Thymus (tissue), 11 donors: Measurements from ENCODE around the gene MTUS2. TPM values are rescaled to one million over a fixed set of nuclear protein-coding genes. Genes with fewer than 3 reads are reported as not detected.
"Not testable (repeated sequence)": the region's sequence is repeated elsewhere in the genome, so short reads cannot be mapped to it uniquely, and the experiment has no call there.

Experiments
- DNase-seq, 9 donors: peaks; one replicate each; pipeline ENCODE4 v3.0.0-alpha.2; 2013; ENCODE audit warnings: low spot score in 9 of 9, low read depth in 6 of 9, missing footprints in 1 of 9
- H3K27ac ChIP-seq, 2 donors: one replicate each; pipeline ENCODE4 v1.5.1; 2013; ENCODE audit warnings: control low read depth in 1 of 2, low read depth in 1 of 2, low read length in 1 of 2, mild to moderate bottlenecking in 1 of 2, moderate library complexity in 1 of 2
- H3K27me3 ChIP-seq, 2 donors: one replicate each; pipeline ENCODE4 v1.5.1; 2013; ENCODE audit warnings: low read length in 1 of 2; ENCODE audit not compliant: control insufficient read depth in 2 of 2, insufficient read depth in 1 of 2
- H3K36me3 ChIP-seq, 2 donors: one replicate each; pipeline ENCODE4 v1.5.1; 2013; ENCODE audit warnings: low read length in 1 of 2, mild to moderate bottlenecking in 1 of 2, moderate library complexity in 1 of 2; ENCODE audit not compliant: control insufficient read depth in 2 of 2, insufficient read depth in 2 of 2
- H3K4me1 ChIP-seq, 2 donors: one replicate each; pipeline ENCODE4 v1.5.1; 2013; ENCODE audit warnings: low read length in 2 of 2; ENCODE audit not compliant: control insufficient read depth in 2 of 2, insufficient read depth in 2 of 2
- H3K4me3 ChIP-seq, 2 donors: one replicate each; pipeline ENCODE4 v1.5.1; 2013; ENCODE audit warnings: low read length in 2 of 2, control low read depth in 1 of 2, mild to moderate bottlenecking in 1 of 2
- H3K9me3 ChIP-seq, 2 donors: one replicate each; pipeline ENCODE4 v1.5.1; 2013; ENCODE audit warnings: low read length in 1 of 2, mild to moderate bottlenecking in 1 of 2; ENCODE audit not compliant: control insufficient read depth in 2 of 2, insufficient read depth in 1 of 2
- WGBS: extraction: QIAGEN DNeasy Blood & Tissue Kit; methylation state at CpG from one replicate; pipeline ENCODE4 v1.1.7; 2013; 5-methylcytosine and 5-hydroxymethylcytosine counted together
- polyA plus RNA-seq: library from polyadenylated mRNA; stranded (reverse); fragments of 200-250 nt; gene quantifications from one replicate; pipeline ENCODE4 v1.2.3, GENCODE V29; 2013
- total RNA-seq: library from RNA; stranded (reverse); fragments of 120-200 nt; gene quantifications from one replicate; pipeline ENCODE4 v1.2.4, GENCODE V29; 2013
- donor health status: healthy.

The MTUS2 gene
- total and polyA plus RNA-seq, 2 donors = 0.09 to 0.18 TPM

- H3K9me3 ChIP-seq, H3K4me3 ChIP-seq, H3K36me3 ChIP-seq, DNase-seq, H3K4me1 ChIP-seq, H3K27me3 ChIP-seq, H3K27ac ChIP-seq: not testable (repeated sequence)
- 96% methylated on average over 9 of the region's 9 CpGs for WGBS
These were observed 570.5 kb downstream of the MTUS2 start for GRCh38 chr13:29390598-29390997.

GRCh38 chr13:29396446-29396845 lies 576.3 kb downstream of the MTUS2 start:
- 90% methylated on average over 2 of the region's 2 CpGs for WGBS
- Histone ChIP-seq H3K36me3 (no peaks in the 10 kb centered on the region), H3K27me3 (no peaks in the 10 kb centered on the region), H3K4me1 (no peaks in the 10 kb centered on the region), H3K4me3 (no peak overlapping the region), H3K9me3 (no peaks in the 10 kb centered on the region), H3K27ac (no peak overlapping the region)
- no peak for DNase-seq

GRCh38 chr13:29397265-29397664 lies 577.1 kb downstream of the MTUS2 start:
- H3K4me3 ChIP-seq = no peak overlapping the region
- no peaks in the 10 kb centered on the region for H3K36me3 ChIP-seq
- WGBS = 96% methylated on average over 3 of the region's 3 CpGs
- no peaks in the 10 kb centered on the region for H3K27me3 ChIP-seq
- H3K9me3 ChIP-seq = no peaks in the 10 kb centered on the region
- no peak overlapping the region for H3K27ac ChIP-seq
- no peaks in the 10 kb centered on the region for H3K4me1 ChIP-seq
- no peak for DNase-seq

- Histone ChIP-seq H3K27ac (no peak overlapping the region), H3K4me1 (no peaks in the 10 kb centered on the region), H3K4me3 (no peak overlapping the region), H3K9me3 (no peaks in the 10 kb centered on the region), H3K36me3 (no peaks in the 10 kb centered on the region), H3K27me3 (no peaks in the 10 kb centered on the region)
- WGBS = 62% methylated on average over 5 of the region's 5 CpGs
- DNase-seq = no peak
These were observed 582.1 kb downstream of the MTUS2 start for GRCh38 chr13:29402166-29402636.

- no peak for DNase-seq
- 92% methylated on average over 8 of the region's 8 CpGs for WGBS
These were observed 585.3 kb downstream of the MTUS2 start for GRCh38 chr13:29405401-29405800.

GRCh38 chr13:29411481-29411880 lies 591.3 kb downstream of the MTUS2 start:
- DNase-seq = no peak
- no peaks in the 10 kb centered on the region for H3K36me3 ChIP-seq

More at GRCh38 chr13:29405401-29405800, 585.3 kb downstream of the MTUS2 start:
- Histone ChIP-seq H3K36me3 (no peaks in the 10 kb centered on the region), H3K4me1 (no peaks in the 10 kb centered on the region), H3K27me3 (no peaks in the 10 kb centered on the region), H3K4me3 (no peak overlapping the region), H3K27ac (no peak overlapping the region), H3K9me3 (no peaks in the 10 kb centered on the region)

GRCh38 chr13:29418026-29418425 lies 597.9 kb downstream of the MTUS2 start:
- Histone ChIP-seq H3K27me3 (no peaks in the 10 kb centered on the region), H3K27ac (no peak overlapping the region), H3K4me1 (no peaks in the 10 kb centered on the region), H3K4me3 (no peak overlapping the region), H3K36me3 (no peaks in the 10 kb centered on the region), H3K9me3 (no peaks in the 10 kb centered on the region)
- WGBS = 76% methylated on average over 3 of the region's 3 CpGs
- no peak for DNase-seq

More at GRCh38 chr13:29411481-29411880, 591.3 kb downstream of the MTUS2 start:
- no peaks in the 10 kb centered on the region for H3K9me3 ChIP-seq
- H3K27me3 ChIP-seq = no peaks in the 10 kb centered on the region
- WGBS = 76% methylated on average over 2 of the region's 2 CpGs
- no peak overlapping the region for H3K27ac ChIP-seq
- H3K4me3 ChIP-seq = no peak overlapping the region
- H3K4me1 ChIP-seq = no peaks in the 10 kb centered on the region

- H3K27me3 ChIP-seq = no peaks in the 10 kb centered on the region
- no peak for DNase-seq
- 91% methylated on average over 3 of the region's 3 CpGs for WGBS
These were observed 601.0 kb downstream of the MTUS2 start for GRCh38 chr13:29421118-29421517.

GRCh38 chr13:29422015-29422414 lies 601.9 kb downstream of the MTUS2 start:
- WGBS = 93% methylated on average over 5 of the region's 5 CpGs
- Histone ChIP-seq H3K27ac (no peak overlapping the region), H3K4me1 (no peaks in the 10 kb centered on the region), H3K27me3 (peaks cover 4 to 6% of the 10 kb centered on the region in 2 donors), H3K9me3 (no peaks in the 10 kb centered on the region), H3K4me3 (no peak overlapping the region), H3K36me3 (no peaks in the 10 kb centered on the region)
- DNase-seq = no peak

More at GRCh38 chr13:29421118-29421517, 601.0 kb downstream of the MTUS2 start:
- no peak overlapping the region for H3K27ac ChIP-seq
- no peaks in the 10 kb centered on the region for H3K9me3 ChIP-seq
- H3K4me3 ChIP-seq = no peak overlapping the region
- no peaks in the 10 kb centered on the region for H3K36me3 ChIP-seq
- no peaks in the 10 kb centered on the region for H3K4me1 ChIP-seq

GRCh38 chr13:29423050-29423449 lies 602.9 kb downstream of the MTUS2 start:
- peaks cover 9 to 15% of the 10 kb centered on the region in 2 donors for H3K27me3 ChIP-seq
- H3K9me3 ChIP-seq = no peaks in the 10 kb centered on the region
- H3K36me3 ChIP-seq = no peaks in the 10 kb centered on the region
- H3K4me3 ChIP-seq = no peak overlapping the region
- no peaks in the 10 kb centered on the region for H3K4me1 ChIP-seq
- DNase-seq = no peak
- WGBS = 95% methylated on average over 1 of the region's 1 CpG
- no peak overlapping the region for H3K27ac ChIP-seq
